Gastrocnemius medialis (tissue), 4 donors: ENCODE results near the gene SLC35B3. TPM values are rescaled to one million over a fixed set of nuclear protein-coding genes. Genes with fewer than 3 reads are reported as not detected.

Experiments used
- ATAC-seq, 2 donors: fragments of 150-250 bp; one replicate each; pipeline ENCODE4 v1.9.1; 2016
- DNase-seq, 2 donors: peaks; one replicate each; pipeline ENCODE4 v3.0.0-alpha.2; 2019
- H3K27ac ChIP-seq, 4 donors: fragments of 200-600 bp; sonication (generic); 1 replicate in 1 of 4; 2 replicates in 3 of 4; pipeline ENCODE4 v1.5.1; 2016 to 2018; ENCODE audit warnings: mild to moderate bottlenecking in 2 of 4, moderate library complexity in 1 of 4
- H3K27me3 ChIP-seq, 3 donors: fragments of 200-600 bp; sonication (generic) in 2 of 3; 1 replicate in 1 of 3; 2 replicates in 2 of 3; pipeline versions ENCODE4 v1.5.1 to v1.6.0; 2016 to 2019; ENCODE audit warnings: mild to moderate bottlenecking in 1 of 3, moderate library complexity in 1 of 3
- H3K36me3 ChIP-seq, 2 donors: fragments of 200-600 bp; sonication (generic) in 1 of 2; one replicate each; pipeline ENCODE4 v1.5.1; 2017 to 2018
- H3K4me1 ChIP-seq, 2 donors: fragments of 200-600 bp; sonication (generic) in 1 of 2; one replicate each; pipeline ENCODE4 v1.5.1; 2016 to 2017; ENCODE audit warnings: mild to moderate bottlenecking in 2 of 2
- H3K4me3 ChIP-seq, 4 donors: fragments of 200-600 bp; sonication (generic) in 3 of 4; 1 replicate in 1 of 4; 2 replicates in 3 of 4; pipeline ENCODE4 v1.5.1; 2016 to 2019; ENCODE audit warnings: mild to moderate bottlenecking in 2 of 4
- H3K9me3 ChIP-seq, 3 donors: fragments of 200-600 bp; sonication (generic) in 2 of 3; 1 replicate in 1 of 3; 2 replicates in 2 of 3; pipeline ENCODE4 v1.5.1; 2016 to 2019
- POLR2A ChIP-seq, 2 donors: fragments of 450-650 bp; IDR thresholded peaks; one replicate each; pipeline ENCODE4 v1.6.1; 2017; ENCODE audit warnings: antibody characterized with exemption in 2 of 2, mild to moderate bottlenecking in 2 of 2, moderate library complexity in 2 of 2
- in situ Hi-C, 4 donors: fragments of 200-750 bp; cut with MboI; loops; one replicate each; pipeline versions ENCODE4 v1.15.0 to v1.8.0; 2017; ENCODE audit warnings: low sequenced_read_pairs in 4 of 4
- intact Hi-C: fragments of 100-400 bp; cut with DNase I; formaldehyde crosslinking; loops from one replicate; pipeline ENCODE4 v1.15.1; 2023; ENCODE audit warnings: low total_unique reads
- total RNA-seq, 4 donors: library from RNA; depleted of rRNA; stranded (reverse); fragments of >200 nt; gene quantifications; one replicate each; pipeline versions ENCODE4 v1.1.0 to v1.2.3, GENCODE V29; 2016
- TF ChIP-seq, protein P1 (sequence below), 5 experiments: fragments of 450-650 bp in 3 of 5; fragments of 200-600 bp in 2 of 5; sonication (generic) in 2 of 5; IDR thresholded peaks in 4 of 5; conservative IDR thresholded peaks in 1 of 5; 1 replicate in 4 of 5; 2 replicates in 1 of 5; pipeline ENCODE4 v1.5.1; 2016 to 2019; ENCODE audit warnings: antibody characterized with exemption in 5 of 5, mild to moderate bottlenecking in 3 of 5, moderate library complexity in 3 of 5

Gene SLC35B3
- total RNA-seq, 4 donors from 2014 or later = 2.2 to 5.6 (median 3.2) TPM

DNA sequence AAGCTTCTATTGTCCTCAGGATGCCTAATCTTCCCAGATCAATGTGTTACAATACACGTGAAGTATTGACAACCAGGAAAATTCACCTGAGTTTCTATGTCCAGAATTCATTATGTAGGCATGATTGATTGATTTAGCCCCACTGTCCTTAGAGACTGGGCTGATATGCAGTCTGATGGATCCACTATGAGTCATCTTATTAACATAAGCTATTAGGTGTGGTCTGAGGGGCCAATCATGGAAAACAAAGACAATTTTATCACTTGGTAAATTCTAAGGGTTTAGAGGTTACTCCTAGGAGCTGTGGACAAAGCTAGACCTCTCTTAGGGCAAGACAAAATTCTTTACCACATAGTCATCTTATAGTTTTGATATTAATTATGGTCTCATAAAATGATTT, 41.3 kb upstream of the SLC35B3 start:
- Histone ChIP-seq H3K27me3 (no peaks in the 10 kb centered on the region), H3K36me3 (no peaks in the 10 kb centered on the region), H3K4me1 (no peaks in the 10 kb centered on the region), H3K4me3 (no peak overlapping the region), H3K27ac (no peak overlapping the region), H3K9me3 (no peaks in the 10 kb centered on the region)
- intact Hi-C loops (no loop called here), in situ Hi-C loops (no loop called here)
- ATAC-seq (no peak), DNase-seq (no peak)
- TF ChIP-seq, protein P1, sequence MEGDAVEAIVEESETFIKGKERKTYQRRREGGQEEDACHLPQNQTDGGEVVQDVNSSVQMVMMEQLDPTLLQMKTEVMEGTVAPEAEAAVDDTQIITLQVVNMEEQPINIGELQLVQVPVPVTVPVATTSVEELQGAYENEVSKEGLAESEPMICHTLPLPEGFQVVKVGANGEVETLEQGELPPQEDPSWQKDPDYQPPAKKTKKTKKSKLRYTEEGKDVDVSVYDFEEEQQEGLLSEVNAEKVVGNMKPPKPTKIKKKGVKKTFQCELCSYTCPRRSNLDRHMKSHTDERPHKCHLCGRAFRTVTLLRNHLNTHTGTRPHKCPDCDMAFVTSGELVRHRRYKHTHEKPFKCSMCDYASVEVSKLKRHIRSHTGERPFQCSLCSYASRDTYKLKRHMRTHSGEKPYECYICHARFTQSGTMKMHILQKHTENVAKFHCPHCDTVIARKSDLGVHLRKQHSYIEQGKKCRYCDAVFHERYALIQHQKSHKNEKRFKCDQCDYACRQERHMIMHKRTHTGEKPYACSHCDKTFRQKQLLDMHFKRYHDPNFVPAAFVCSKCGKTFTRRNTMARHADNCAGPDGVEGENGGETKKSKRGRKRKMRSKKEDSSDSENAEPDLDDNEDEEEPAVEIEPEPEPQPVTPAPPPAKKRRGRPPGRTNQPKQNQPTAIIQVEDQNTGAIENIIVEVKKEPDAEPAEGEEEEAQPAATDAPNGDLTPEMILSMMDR (IDR thresholded peaks at IDR 0.05 in 4 of 5, conservative IDR thresholded peaks at IDR 0.05 in 1 of 5) = no peak
- no peak for TF ChIP-seq POLR2A (IDR thresholded peaks at IDR 0.05)

DNA sequence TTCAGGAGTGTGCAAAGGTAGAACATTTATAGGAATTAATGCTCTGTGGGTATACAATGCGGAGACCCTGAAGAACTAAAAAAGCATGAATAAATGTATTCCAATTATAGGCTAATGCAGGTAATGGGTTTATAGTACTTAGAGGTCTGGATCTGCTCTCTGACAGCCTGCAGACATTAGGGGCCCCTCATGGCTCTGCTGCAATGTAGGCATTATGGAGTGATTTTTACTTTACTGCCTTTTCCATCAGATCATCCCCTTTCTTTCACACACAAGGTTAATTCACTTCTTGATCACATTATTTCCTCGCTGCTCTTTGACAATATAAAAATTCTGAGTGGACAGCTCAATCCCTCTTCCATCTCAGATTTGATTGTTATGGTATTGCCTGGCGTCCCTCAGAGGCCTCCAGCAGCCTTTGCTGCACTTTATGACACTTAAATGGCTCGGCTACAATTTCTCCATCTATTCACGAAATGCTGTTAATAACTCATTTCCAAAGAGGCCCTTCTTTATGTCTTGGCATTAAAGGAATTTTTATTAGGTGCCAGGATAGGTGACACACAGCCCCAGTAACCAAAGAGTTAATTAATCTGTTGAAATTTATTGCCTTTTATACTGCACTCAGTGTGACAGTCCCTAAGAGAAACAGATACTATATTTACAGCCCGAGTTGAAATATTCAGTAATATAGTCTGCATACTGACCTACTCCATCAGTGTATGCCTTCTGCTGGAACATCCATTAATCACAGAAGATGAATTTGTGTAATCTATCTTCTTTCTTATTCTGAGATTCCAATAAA, 33.4 kb upstream of the SLC35B3 start:
- Histone ChIP-seq H3K9me3 (no peaks in the 10 kb centered on the region), H3K4me1 (no peaks in the 10 kb centered on the region), H3K36me3 (no peaks in the 10 kb centered on the region), H3K27me3 (no peaks in the 10 kb centered on the region), H3K27ac (no peak overlapping the region), H3K4me3 (no peak overlapping the region)
- intact Hi-C loops (no loop called here), in situ Hi-C loops (no loop called here)
- no peak for DNase-seq
- no peak for ATAC-seq
- TF ChIP-seq, protein P1 (IDR thresholded peaks at IDR 0.05 in 4 of 5, conservative IDR thresholded peaks at IDR 0.05 in 1 of 5) = no peak
- no peak for TF ChIP-seq POLR2A (IDR thresholded peaks at IDR 0.05)

DNA sequence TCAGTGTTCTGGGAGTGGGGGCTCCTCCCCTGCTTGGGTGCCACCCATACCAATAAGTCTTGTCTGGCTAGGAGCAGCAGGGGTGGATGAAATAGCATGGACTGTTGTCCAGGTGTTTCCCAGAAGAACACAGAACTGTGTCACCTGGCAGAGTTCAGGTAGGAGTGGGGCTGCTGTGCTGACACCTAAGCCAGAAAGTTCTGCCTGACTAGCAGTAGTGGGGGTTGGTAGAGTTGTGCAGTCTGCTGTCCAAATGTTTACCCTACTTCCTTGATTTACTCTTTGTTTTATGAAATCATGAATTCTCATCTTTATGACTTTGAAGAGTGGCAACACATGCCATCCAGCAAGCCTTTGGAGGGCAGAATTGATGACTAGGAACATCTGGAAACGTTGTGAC, 27.3 kb upstream of the SLC35B3 start:
- Histone ChIP-seq H3K9me3 (no peaks in the 10 kb centered on the region), H3K27me3 (no peaks in the 10 kb centered on the region), H3K36me3 (no peaks in the 10 kb centered on the region), H3K4me1 (peaks cover 0 to 6% of the 10 kb centered on the region in 2 donors), H3K4me3 (no peak overlapping the region), H3K27ac (peak overlapping the region in 2 of 4 donors; percentile 56 to 82)
- TF ChIP-seq, protein P1 (IDR thresholded peaks at IDR 0.05 in 4 of 5, conservative IDR thresholded peaks at IDR 0.05 in 1 of 5) = no peak
- no peak for TF ChIP-seq POLR2A (IDR thresholded peaks at IDR 0.05)
- in situ Hi-C loops (no loop called here), intact Hi-C loops (no loop called here)
- DNase-seq (peak in 1 of 2 donors; percentile 8), ATAC-seq (peak in 1 of 2 donors; percentile 43)

DNA sequence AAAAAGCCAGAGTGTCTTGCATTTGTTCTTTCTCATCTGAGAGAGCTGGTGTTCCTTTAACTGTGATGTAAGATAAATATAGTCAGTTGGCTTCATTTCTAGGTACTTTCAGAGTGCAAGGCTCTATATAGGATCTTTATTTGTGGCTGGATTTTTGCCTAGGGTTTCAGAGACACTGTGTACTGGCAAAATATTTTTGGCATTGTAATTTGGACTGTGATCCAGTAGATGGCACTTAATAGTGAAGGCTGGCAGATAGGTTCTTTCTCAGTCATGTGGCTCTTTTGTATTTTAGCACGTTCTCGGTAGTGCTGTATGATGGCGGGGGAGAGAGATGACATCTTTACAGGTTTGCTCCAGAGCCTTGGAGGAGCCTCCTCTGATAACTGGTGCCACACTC, 26.8 kb upstream of the SLC35B3 start:
- ATAC-seq (peak; percentile 90 to 93), DNase-seq (peak in 1 of 2 donors; percentile 2)
- in situ Hi-C loops (no loop called here), intact Hi-C loops (no loop called here)
- no peak for TF ChIP-seq POLR2A (IDR thresholded peaks at IDR 0.05)
- TF ChIP-seq, protein P1 (IDR thresholded peaks at IDR 0.05 in 4 of 5, conservative IDR thresholded peaks at IDR 0.05 in 1 of 5) = peak in 1 of 5 experiments; percentile 5
- Histone ChIP-seq H3K36me3 (no peaks in the 10 kb centered on the region), H3K27ac (peak overlapping the region in 2 of 4 donors; percentile 56 to 82), H3K9me3 (no peaks in the 10 kb centered on the region), H3K4me3 (peak overlapping the region in 1 of 4 donors; percentile 25), H3K27me3 (no peaks in the 10 kb centered on the region), H3K4me1 (peaks cover 0 to 6% of the 10 kb centered on the region in 2 donors)
